ENCODE measurements around the gene SDC3.

GRCh38 chr1:30842697-30843354 is 65.7 kb downstream of the SDC3 start:
- TF ChIP-seq POLR2A (IDR thresholded peaks at IDR 0.05) (no peak), CTCF (IDR thresholded peaks at IDR 0.05) (no peak)

Data from heart left ventricle (tissue), 13 donors.